ENCODE results near the gene BAIAP2L1.
A peak's percentile ranks its signal among the peaks of the same experiment; 100 is the strongest.

BAIAP2L1 gene

DNA sequence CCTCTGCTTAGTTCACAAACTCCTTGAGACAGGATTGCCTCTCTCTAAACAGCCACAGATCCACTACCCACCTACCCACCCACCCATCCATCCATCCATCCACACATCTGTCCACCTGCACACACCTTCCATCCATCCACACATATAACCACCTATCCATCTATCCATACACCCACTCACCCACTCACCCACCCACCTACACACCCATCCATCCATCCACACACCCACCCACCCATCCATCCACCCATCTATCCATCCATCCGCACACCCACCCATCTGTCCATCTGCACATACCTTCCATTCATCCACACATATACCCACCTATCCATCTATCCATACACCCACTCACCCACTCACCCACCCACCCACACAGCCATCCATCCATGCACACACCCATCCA, 158.5 kb downstream of the BAIAP2L1 start:
- peaks cover 17% of the 10 kb centered on the region for H3K36me3 ChIP-seq (ENCODE audit: insufficient read depth, insufficient read length, low read length)
- H3K4me3 ChIP-seq (ENCODE audit: insufficient read length, low read depth) = no peak overlapping the region
- H3K9ac ChIP-seq (ENCODE audit: insufficient read length, low read depth) = peak overlapping the region; percentile 3
- no peak for DNase-seq (ENCODE audit: low read depth, low spot score)
- TF ChIP-seq YY1 (IDR thresholded peaks at IDR 0.05; ENCODE audit: insufficient read depth, insufficient read length) (no peak), ZNF274 (IDR thresholded peaks at IDR 0.05; ENCODE audit: low read depth, low read length) (no peak), SUZ12 (IDR thresholded peaks at IDR 0.05; ENCODE audit: extremely low read depth, insufficient read depth, insufficient read length) (no peak)
- H3K27me3 ChIP-seq (ENCODE audit: insufficient read depth, insufficient read length) = no peaks in the 10 kb centered on the region
- H3K9me3 ChIP-seq (ENCODE audit: insufficient read depth, low read length) = no peaks in the 10 kb centered on the region
- peaks cover 2% of the 10 kb centered on the region for H3K4me1 ChIP-seq (ENCODE audit: insufficient read depth, insufficient read length)

DNA sequence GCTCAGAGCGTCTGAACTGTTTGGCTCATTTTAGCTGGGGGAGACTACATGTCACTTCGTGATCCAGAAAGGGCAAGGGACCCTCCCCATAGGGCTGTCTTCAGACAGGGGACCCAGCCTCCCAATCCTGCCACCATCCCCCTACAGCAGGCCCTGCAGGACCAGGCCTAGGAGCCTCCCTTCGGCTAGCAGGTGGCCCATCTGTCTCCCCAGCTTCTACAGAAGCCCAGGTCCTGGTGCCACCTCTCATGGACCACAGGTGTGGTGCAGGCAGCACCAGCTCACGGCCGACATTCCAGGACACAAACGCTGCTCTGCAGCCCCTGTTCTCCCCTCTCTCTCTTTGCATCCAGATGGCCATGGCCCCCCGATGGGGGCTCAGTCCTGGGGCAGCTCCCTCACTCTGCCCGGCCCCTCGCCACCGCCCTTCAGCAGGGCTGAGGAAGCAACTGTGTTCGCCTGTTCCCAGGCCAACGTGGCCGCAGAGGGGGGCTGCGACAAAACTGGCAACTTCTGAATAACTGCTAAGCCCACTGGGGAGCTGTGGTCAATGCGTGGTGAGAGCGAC, 159.1 kb downstream of the BAIAP2L1 start:
- Histone ChIP-seq H3K9me3 (ENCODE audit: insufficient read depth, low read length) (no peaks in the 10 kb centered on the region), H3K4me3 (ENCODE audit: insufficient read length, low read depth) (no peak overlapping the region), H3K9ac (ENCODE audit: insufficient read length, low read depth) (peak overlapping the region; percentile 3), H3K4me1 (ENCODE audit: insufficient read depth, insufficient read length) (peaks cover 2% of the 10 kb centered on the region), H3K36me3 (ENCODE audit: insufficient read depth, insufficient read length, low read length) (peaks cover 17% of the 10 kb centered on the region), H3K27me3 (ENCODE audit: insufficient read depth, insufficient read length) (no peaks in the 10 kb centered on the region)
- DNase-seq (ENCODE audit: low read depth, low spot score) = no peak
- TF ChIP-seq SUZ12 (IDR thresholded peaks at IDR 0.05; ENCODE audit: extremely low read depth, insufficient read depth, insufficient read length) = no peak
